OCI-M1 (cell line): ENCODE results near the gene DIP2B.

ENCODE experiments used
- DNase-seq: peaks from one replicate; lab custom pipeline; 2025; lab: John Stamatoyannopoulos, UW

Gene DIP2B

GRCh38 chr12:50771409-50771808 lies 266.6 kb downstream of the DIP2B start:
- DNase-seq, result no peak

- no peak for DNase-seq
Observed at GRCh38 chr12:50772470-50772869, 267.7 kb downstream of the DIP2B start.

DNA sequence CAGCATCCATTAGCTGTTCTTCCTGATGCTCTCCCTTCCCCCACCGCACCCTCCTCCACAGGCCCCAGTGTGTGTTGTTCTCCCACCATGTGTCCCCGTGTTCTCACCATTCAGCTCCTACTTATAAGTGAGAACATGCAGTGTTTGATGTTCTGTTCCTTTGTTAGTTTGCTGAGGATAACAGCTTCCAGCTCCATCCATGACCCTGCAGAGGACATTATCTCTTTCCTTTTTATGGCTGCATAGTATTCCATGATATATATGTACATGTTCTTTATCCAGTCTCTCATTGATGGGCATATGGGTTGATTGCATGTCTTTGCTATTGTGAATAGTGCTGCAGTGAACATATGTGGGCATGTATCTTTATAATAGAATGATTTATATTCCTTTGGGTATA lies 268.1 kb downstream of the DIP2B start:
- no peak for DNase-seq

GRCh38 chr12:50775251-50775650 lies 270.5 kb downstream of the DIP2B start:
- no peak for DNase-seq

- no peak for DNase-seq
Observed at GRCh38 chr12:50776749-50777728, 272.3 kb downstream of the DIP2B start.

DNA sequence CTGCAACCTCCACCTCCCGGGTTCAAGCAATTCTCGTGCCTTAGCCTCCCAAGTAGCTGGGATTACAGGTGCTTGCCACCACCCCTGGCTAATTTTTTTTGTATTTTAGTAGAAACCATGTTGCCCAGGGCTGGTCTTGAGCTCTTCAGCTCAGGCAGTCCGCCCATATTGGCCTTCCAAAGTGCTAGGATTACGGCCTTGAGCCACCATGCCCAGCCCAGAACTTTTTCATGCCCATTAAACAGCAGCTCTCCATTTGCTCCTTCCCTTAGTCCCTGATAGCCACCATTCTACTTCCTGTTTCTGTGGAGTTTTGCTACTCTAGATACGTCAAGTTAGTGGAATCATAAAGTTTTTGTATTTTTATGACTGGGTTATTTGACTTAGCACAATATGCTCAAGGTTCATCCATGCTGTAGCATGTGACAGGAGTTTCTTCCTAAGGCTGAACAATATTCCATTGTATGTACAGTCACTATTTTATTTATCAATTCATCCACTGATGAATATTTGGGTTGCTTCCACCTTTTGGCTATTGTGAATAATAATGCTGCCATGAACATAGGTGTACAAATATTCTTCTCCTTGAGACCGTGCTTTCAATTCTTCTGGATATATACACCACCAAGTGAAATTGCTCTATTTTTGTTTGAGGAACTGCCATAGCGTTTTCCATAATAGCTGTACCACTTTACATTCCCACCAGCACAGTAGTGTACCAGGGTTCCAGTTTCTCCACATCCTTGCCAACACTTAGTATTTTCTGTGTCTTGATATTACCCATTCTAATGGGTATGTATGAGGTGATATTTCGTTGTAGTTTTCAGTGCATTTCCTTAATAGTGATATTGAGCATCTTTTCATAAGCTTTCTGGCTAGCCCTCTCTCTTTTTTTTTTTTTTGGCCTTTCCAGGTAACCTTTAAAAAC lies 274.1 kb downstream of the DIP2B start:
- no peak for DNase-seq

DNA sequence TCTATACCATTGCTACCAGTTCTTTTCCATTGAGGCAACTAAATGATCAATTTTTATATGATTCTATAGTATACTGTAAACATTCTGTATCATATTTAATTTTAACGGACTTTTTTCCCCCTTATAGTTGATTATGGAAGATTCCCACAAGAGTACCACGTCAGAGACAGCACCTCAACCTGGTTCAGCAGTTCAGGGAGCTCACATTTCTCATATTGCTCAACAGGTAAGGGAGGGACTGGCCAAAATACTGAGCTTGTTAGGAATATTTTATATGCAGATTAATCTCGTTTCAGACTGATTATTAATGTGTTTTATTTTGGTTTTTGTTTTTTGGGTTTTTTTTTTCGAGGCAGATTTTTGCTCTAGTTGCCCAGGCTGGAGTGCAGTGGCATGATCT lies 275.2 kb downstream of the DIP2B start:
- no peak for DNase-seq

DNA sequence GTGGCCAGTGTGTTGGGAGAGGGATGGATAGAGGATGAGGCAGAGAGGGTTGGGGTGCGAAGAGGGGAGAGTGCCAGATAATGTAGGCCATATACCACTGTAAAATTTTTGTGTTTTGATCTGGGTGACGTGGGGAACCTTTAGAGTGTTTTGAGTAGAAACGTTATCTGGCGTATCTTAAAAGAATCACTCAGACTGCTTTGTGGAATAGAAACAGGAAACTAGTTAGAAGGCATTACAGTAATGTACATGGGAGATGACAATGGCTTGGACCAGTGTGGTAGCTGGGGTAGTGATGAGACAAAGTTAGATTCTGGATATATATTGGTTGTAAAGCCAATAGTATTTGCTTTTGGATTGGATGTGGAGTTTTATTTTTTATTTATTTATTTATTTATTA lies 279.7 kb downstream of the DIP2B start:
- no peak for DNase-seq

GRCh38 chr12:50785406-50786001 lies 280.7 kb downstream of the DIP2B start:
- DNase-seq, result no peak

DNA sequence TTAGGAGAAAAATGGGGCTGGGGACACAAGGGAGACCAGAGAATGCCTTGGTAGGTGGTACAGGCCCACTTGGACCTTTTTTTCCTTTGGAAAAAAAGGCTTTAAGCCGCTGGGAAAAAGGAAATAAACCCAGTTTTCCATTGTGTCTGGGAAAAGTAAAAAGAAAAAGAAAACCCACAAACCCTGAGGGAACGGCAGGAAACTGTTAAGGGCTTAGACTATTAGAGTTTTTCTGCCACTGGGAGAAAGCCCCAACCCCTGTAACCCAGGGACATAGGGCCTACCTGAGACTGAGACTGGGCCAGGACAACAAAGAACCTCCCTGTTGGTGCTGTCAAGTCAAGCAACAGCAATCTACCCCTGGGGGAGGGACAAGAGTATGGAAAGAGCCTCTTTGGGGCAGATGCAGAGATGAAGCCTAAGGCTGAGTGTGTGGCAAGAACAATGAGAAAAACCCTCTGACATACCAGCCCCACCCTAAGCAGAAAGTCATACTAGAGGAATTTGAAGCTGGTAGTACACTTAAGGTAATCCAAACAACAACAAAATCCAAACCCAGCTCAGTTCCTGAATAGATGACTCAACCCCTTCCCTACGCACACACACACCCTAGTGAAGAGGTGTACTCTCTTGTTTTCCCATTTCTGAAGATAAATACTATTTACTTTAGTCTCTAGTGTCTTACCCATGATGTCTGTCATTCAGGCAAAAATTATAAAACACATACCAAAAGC lies 281.9 kb downstream of the DIP2B start:
- DNase-seq, result no peak

DNA sequence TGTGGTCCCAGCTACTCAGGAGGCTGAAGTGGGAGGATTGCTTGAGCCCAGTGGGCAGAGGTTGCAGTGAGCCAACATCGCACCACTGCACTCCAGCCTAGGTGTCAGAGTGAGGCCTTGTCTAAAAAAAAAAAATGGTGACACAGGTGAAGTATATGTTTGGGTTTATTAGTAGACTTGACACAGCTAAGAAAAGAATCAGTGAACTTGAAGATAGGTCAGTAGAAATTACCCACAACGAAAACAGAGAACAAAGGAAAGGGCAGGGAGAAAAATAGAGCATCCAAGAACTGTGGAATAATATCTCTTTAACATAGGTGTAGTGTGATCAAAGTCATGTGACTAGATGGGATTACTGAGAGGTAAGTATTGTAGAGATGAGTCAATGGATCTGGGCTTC lies 282.8 kb downstream of the DIP2B start:
- DNase-seq, result no peak

DNA sequence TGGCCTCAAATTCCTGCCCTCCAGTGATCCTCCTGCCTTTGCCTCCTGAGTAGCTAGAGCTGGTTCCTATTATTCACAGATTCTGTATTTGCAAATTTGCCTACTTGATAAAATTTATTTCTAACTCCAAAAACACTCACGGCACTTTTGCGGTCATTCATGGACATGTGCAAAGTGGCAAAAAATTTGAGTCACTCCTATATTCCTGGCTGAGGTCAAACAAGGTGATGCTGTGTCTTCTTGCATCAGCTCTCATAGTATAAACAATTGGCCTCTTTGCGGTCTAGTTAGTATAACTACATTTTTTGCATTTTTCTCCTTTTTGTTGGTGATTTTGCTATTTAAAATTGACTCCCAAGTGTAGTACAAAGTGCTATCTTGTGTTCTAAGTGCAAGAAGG lies 283.8 kb downstream of the DIP2B start:
- no peak for DNase-seq

DNA sequence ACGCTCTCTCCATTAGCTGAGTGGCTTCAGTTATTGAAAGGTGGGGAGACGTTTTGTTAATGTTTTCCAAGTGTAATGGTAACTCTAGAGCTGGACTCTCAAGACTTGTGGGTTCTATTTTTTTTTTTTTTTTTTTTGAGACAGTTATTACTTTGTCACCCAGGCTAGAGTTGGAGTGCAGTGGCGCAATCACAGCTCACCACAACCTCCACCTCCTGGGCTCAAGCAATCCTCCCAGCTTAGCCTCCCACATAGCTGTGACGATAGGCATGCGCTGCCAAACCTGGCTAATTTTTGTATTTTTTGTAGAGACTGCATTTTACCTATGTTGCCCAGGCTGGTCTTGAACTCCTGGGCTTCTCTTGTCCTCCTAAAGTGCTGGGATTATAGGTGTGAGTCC lies 285.3 kb downstream of the DIP2B start:
- DNase-seq, result no peak
